GM12891 (cell line): ENCODE data around the gene HSDL2.

Experiments
- POLR2A ChIP-seq: IDR thresholded peaks from 2 replicates; pipeline ENCODE4 v1.6.1; 2011; ENCODE audit warnings: low read depth, low read length, control low read depth
- POLR2AphosphoS5 ChIP-seq: IDR thresholded peaks from 2 replicates; pipeline ENCODE4 v1.6.1; 2011; ENCODE audit warnings: low read depth, low read length, control low read depth
- POU2F2 ChIP-seq: IDR thresholded peaks from 2 replicates; pipeline ENCODE4 v1.6.1; 2011; ENCODE audit warnings: low read depth, mild to moderate bottlenecking, control low read depth, low read length, moderate library complexity
- TAF1 ChIP-seq: IDR thresholded peaks from 2 replicates; pipeline ENCODE4 v1.6.1; 2011; ENCODE audit warnings: low read depth, low read length, control low read depth

DNA sequence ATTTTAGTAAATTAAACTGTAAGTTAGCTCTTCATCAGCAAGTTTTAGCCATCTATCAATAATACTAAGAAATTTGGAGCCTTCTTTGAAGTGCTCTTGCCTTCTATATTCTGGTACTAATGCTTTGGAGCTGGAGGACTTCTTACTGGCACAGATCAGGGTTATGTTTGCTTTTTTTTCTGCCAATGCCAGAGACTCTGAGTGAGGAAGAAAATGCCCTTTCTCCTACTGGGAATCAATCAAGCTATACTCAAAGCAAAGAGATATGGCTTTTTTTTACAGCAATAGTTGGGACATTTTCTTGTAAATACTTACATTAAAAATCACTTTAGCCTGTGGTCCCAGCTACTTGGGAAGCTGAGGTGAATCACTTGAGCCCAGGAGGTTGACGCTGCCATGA, 4.3 kb downstream of the HSDL2 start:
- TF ChIP-seq POLR2A: no peak
- no peak for TF ChIP-seq POU2F2
- no peak for TF ChIP-seq POLR2AphosphoS5
- no peak for TF ChIP-seq TAF1
